ENCODE data around the gene ADORA2A.

- TF ChIP-seq EZH2phosphoT487 (IDR thresholded peaks at IDR 0.05; ENCODE audit: insufficient read depth, low read depth) = no peak
- no peak for TF ChIP-seq EZH2 (IDR thresholded peaks at IDR 0.05; ENCODE audit: insufficient read depth, poor library complexity, severe bottlenecking)
Measured at GRCh38 chr22:24473284-24473683, 45.9 kb downstream of the ADORA2A start.
